HG03439 (cell line): ENCODE measurements around the gene CIB4.
"Not testable (repeated sequence)": the region's sequence is repeated elsewhere in the genome, so short reads cannot be mapped to it uniquely, and the experiment has no call there.

Source experiments
- ATAC-seq: cut with Tn5 transposase; IDR thresholded peaks from one replicate; pipeline ENCODE4 v1.9.1; 2021; ENCODE audit warnings: mild to moderate bottlenecking, moderate library complexity; ENCODE audit not compliant: unreplicated experiment

The CIB4 gene

DNA sequence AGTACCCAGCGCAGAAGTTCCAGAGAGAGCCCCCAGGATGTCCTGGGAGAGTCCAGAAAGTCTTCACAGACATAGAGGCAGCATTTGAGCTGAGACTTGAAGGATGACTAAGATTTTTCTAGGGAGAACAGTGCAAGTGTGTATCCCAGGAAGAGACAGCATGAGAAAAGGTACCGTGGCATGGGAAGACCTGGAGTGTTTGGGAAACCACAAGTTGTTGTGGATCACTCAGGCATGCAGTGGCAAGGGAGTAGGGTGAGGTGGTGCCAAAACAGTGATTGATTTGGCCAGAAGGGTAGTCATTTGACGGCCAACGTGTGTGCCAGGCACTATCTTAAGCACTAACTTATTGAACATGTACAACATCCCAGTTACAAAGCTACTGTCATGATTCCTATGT lies 26.9 kb upstream of the CIB4 start:
- ATAC-seq = no peak

DNA sequence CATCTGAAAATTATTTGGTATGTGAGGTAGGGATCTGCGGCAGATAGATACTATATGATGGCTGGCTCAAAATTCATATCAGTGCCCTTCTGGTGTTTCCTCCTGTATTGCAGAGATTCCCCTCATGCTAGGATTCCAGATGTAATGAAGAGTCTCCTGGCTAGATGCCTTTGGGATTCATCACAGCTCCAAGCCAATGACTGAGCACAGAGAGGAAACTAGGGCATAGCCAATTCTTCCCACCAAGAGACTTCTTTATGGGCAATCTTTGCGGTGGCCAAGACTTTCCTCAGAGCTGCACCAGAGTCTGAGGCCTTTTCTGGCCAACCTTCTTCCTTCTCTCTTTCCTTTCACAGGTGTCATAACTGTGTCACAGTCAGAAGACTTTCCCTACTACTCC lies 25.5 kb upstream of the CIB4 start:
- ATAC-seq = no peak

GRCh38 chr2:26665296-26665695 lies 24.1 kb upstream of the CIB4 start:
- ATAC-seq = not testable (repeated sequence)

- no peak for ATAC-seq
Measured at GRCh38 chr2:26660363-26660962, 19.3 kb upstream of the CIB4 start.

GRCh38 chr2:26658691-26659346 lies 17.7 kb upstream of the CIB4 start:
- no peak for ATAC-seq

DNA sequence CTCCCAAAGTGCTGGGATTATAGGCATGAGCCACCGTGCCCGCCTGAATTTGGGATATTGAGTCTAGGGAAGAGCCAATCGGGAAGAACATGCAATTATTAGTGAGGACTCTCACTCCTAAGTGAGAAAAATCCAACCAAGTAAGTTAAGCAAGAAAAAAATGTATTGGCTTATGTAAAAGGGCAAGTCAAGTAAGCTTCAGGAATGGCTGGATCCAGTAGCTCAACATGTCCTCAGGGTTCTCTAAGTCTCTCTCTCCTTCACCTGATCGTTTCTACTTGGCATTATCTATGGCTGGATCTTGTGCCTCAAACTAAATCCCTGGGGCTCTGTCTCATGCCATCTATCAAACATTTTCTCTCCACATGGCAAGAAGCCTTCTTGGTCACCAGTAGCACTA lies 16.1 kb upstream of the CIB4 start:
- ATAC-seq = no peak

GRCh38 chr2:26655611-26656195 lies 14.5 kb upstream of the CIB4 start:
- no peak for ATAC-seq

DNA sequence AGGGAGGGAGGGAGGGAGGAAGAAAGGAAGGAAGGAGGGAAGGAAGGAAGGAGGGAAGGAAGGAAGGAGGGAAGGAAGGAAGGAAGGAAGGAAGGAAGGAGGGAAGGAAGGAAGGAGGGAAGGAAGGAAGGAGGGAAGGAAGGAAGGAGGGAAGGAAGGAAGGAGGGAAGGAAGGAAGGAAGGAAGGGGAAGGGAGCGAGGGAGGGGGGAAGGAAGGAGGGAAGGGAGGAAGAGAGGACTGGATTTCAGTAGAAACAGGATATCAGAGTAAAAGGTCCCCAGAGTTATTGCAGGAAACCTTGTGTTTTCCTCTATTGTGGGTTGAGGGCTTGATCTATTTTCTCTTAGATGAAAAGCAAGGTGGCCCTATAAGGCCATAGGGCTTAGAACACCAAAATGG lies 14.0 kb upstream of the CIB4 start:
- not testable (repeated sequence) for ATAC-seq

DNA sequence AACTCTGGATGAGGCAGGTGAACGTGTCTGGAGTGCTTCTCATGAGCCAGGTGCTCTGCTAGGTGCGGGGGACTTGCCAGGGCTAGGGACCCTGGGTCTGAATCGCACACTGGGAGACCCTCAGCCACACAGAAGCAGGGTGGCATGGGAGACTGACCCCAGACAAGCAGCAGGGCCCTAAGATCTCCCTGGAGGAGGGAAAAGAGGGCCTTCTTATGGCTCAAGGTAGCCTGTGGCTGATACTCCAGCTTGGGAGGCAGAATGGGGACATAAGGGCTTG lies 12.8 kb upstream of the CIB4 start:
- no peak for ATAC-seq

GRCh38 chr2:26653207-26654060 lies 12.3 kb upstream of the CIB4 start:
- no peak for ATAC-seq

DNA sequence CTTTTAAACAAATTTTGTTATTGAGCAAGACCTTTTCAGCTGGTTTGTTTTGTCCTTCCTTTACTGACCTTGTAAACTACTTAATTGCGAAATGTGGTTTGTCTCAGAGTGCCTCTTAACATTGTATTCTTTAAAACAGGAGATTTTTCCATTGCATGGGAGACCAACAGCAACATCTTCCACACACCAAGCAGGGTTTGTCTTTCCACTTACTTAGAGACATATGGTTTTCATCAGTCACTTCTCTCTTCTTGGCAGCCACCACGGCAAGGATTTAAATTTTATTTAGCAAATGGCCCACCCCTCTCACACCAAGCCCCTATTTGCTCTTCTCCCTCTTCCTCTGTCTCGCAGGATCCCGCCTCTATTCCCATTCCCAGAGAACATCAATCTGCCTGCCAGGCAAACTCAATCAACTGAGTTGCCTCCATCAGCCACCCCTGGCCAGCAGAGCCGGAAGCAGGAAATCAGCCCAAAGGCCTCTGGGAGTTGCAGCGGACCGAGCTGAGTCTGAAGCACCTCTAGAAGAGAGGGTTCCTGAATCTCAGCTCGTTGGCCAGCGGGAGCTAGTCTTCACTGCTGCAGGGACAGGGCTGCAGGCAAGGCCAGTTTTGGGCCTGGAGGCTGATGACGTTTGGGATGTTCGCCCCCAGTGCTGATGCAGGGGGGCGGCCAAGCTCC lies 11.3 kb upstream of the CIB4 start:
- ATAC-seq = no peak

DNA sequence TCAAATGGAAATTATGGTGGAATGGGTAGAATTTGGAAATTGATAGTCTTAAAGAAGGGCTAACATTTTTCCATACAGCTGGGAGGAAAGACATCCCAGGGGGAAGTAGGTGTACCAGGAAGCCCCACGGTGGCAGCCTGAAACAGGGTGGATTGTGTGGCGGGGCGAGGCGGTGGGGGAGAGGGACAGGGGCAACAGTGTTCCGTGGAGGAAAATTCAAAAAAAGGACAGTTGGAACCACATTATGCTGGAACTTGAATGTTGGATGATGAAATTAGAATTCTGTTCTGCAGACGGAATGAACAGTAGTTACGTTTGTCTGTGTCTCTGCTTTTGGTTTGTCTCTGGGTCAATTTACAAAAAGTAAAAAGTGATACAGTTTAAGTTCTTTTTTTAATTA lies 10.6 kb upstream of the CIB4 start:
- ATAC-seq = no peak

DNA sequence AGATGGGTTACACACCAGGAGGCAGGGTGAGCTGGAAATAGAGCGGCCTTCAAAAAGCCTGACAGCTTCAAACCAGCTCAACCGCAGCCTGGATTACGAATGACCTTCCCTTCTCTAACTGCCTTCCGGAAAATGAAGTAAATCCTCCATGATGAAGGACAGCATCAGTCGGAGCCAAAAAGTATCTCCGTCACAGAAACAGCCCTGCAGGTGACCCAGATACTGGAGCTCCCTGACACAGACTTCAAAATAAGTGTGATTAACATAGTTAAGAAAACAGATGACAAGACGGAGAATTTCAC lies 10.3 kb upstream of the CIB4 start:
- ATAC-seq = no peak

GRCh38 chr2:26650713-26651469 lies 9.7 kb upstream of the CIB4 start:
- ATAC-seq = no peak

DNA sequence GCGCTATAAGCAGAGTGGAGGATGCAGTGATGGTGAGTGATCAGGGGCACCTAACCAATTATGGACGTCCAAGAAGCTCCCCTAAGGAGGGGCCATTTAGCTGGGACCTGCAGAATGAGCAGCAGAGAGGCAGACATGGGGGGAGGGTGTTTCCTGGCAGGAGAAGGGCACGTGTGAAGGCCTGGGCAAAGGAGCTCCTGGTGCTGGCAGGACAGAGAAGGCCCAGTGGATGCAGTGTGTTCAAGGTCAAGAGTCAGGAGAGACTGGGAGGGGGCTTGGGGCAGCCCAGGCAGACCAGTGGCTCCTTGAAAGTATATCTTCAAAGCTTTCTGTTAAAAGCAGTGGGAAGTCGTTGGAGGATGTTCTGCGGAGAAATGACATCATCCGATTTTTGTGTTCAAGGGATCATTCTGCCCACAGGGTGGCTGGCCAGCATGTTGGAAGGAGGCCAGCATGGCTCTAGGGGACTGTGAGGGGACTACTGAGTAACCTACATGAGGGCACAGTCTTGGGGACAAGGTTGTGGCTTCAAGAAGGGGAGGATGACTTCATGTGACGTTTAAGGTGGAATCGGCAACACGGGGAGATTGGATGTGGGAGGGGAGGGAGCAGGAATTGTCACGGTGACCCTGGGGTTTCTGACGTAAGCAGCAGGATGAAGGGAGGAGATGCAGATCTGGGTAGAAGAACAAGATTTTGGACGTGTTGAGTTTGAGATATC lies 9.0 kb upstream of the CIB4 start:
- no peak for ATAC-seq

DNA sequence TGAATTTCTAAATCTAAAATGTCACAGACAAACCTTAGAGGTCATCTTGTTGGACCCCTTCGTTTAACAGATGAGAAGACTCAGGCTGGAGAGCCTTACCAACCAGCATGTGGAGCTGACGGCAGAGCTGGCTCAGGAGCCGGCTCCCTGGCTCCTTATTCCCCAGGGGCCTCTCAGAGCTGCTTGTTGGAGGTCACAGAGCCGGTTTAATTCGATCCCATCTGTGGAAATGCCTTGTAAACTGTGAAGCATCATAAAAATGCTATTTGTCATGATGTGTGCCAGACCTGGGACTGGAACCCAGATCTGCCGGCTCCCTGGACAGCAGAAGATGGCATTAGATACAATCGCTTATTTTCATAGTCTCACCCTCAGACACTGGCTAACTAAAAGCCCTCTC lies 8.2 kb upstream of the CIB4 start:
- no peak for ATAC-seq

DNA sequence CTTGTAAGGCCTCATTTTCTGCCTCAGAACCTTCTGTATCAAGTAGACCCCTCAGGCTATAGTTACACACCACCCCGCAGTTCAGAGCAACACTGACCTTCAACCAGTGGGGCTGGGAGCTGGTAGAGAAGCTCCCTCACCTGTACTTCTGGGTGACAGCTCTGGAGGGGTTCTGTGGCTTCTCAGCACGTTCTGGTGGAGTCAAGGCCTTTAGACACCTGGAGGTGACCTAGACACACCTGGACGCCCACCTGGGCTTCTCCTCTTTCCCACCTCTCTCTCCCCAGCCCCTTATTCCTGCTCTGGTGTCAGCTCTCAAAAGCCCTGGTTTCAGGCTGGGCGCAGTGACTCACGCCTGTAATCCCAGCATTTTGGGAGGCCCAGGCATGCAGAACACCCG lies 7.3 kb upstream of the CIB4 start:
- ATAC-seq = no peak

GRCh38 chr2:26647981-26648380 lies 6.8 kb upstream of the CIB4 start:
- ATAC-seq = no peak

GRCh38 chr2:26646986-26647672 lies 6.0 kb upstream of the CIB4 start:
- no peak for ATAC-seq

GRCh38 chr2:26645762-26646161 lies 4.6 kb upstream of the CIB4 start:
- no peak for ATAC-seq
